PC-9 (cell line): ENCODE measurements around the gene REXO5. TPM values are rescaled to one million over a fixed set of nuclear protein-coding genes. Genes with fewer than 3 reads are reported as not detected.

Experiments
- BruUV-seq: library from RNA; stranded (reverse); fragments of 400-500 nt; replicated peaks from 2 replicates; lab custom pipeline; 2021; lab: Mats Ljungman, UMichigan
- CTCF ChIA-PET: fragments of 300-600 bp; sonication (Branson Sonifier 250); formaldehyde crosslinking; loops from one replicate; lab custom pipeline; 2022; ENCODE audit warnings: antibody characterized with exemption; lab: Charles Lee
- POLR2A ChIA-PET: fragments of 300-600 bp; sonication (Branson Sonifier 250); formaldehyde crosslinking; loops from one replicate; lab custom pipeline; 2022; ENCODE audit warnings: antibody characterized with exemption; ENCODE audit not compliant: unreplicated experiment; lab: Charles Lee
- DNase-seq, 2 experiments: peaks; one replicate each; pipeline versions ENCODE4 v3.0.0 to v3.0.0-alpha.2; 2015 to 2022; ENCODE audit warnings: mixed read lengths in 1 of 2
- H2AFZ ChIP-seq: fragments of 200-600 bp; sonication (generic); 2 replicates; pipeline ENCODE4 v1.8.1; 2017; ENCODE audit warnings: antibody characterized with exemption
- H3F3A ChIP-seq: fragments of 200-600 bp; sonication (generic); 2 replicates; pipeline ENCODE4 v1.8.1; 2017; ENCODE audit warnings: antibody characterized with exemption, mild to moderate bottlenecking, low read depth; ENCODE audit not compliant: insufficient read depth
- H3K27ac ChIP-seq: fragments of 200-600 bp; sonication (generic); 2 replicates; pipeline ENCODE4 v1.6.1; 2016; ENCODE audit warnings: mixed run types
- H3K27me3 ChIP-seq: fragments of 200-600 bp; sonication (generic); 2 replicates; pipeline ENCODE4 v1.6.1; 2016; ENCODE audit warnings: low read depth, mixed run types; ENCODE audit not compliant: insufficient read depth
- H3K36me3 ChIP-seq: fragments of 200-600 bp; sonication (generic); 2 replicates; pipeline ENCODE4 v1.6.1; 2016; ENCODE audit warnings: low read depth, mixed run types
- H3K4me1 ChIP-seq: fragments of 200-600 bp; sonication (generic); replicated peaks from 2 replicates; pipeline ENCODE4 v1.6.1; 2016; ENCODE audit warnings: mixed run types; ENCODE audit not compliant: insufficient read depth
- H3K4me2 ChIP-seq: fragments of 200-600 bp; sonication (generic); 2 replicates; pipeline ENCODE4 v1.6.1; 2017; ENCODE audit warnings: mixed run types
- H3K4me3 ChIP-seq: fragments of 200-600 bp; sonication (generic); 2 replicates; pipeline ENCODE4 v1.6.1; 2016; ENCODE audit warnings: mixed run types
- H3K79me2 ChIP-seq: fragments of 200-600 bp; sonication (generic); 2 replicates; pipeline ENCODE4 v1.6.1; 2017; ENCODE audit warnings: low read depth, mixed run types
- H3K9me2 ChIP-seq: fragments of 200-600 bp; sonication (generic); 2 replicates; pipeline ENCODE4 v1.8.1; 2017; ENCODE audit warnings: mild to moderate bottlenecking; ENCODE audit not compliant: insufficient read depth
- H3K9me3 ChIP-seq: fragments of 200-600 bp; sonication (generic); 2 replicates; pipeline ENCODE4 v1.8.1; 2016; ENCODE audit warnings: low read depth; ENCODE audit not compliant: insufficient read depth
- H4K20me1 ChIP-seq: fragments of 200-600 bp; sonication (generic); 2 replicates; pipeline ENCODE4 v1.8.1; 2017; ENCODE audit not compliant: insufficient read depth
- EZH2 ChIP-seq: fragments of 200-600 bp; sonication (generic); IDR thresholded peaks from 2 replicates; pipeline ENCODE4 v1.8.0; 2017; ENCODE audit warnings: antibody characterized with exemption, low read depth
- intact Hi-C: fragments of 100-400 bp; cut with micrococcal nuclease; formaldehyde crosslinking; loops from one replicate; pipeline ENCODE4 v1.10.0; 2022; ENCODE audit not compliant: unreplicated experiment
- total RNA-seq: library from RNA; stranded (reverse); gene quantifications from 2 replicates; pipeline ENCODE4 v1.2.3, GENCODE V29; 2021
- TF ChIP-seq, protein P1 (sequence below): fragments of 200-600 bp; sonication (generic); conservative IDR thresholded peaks from 2 replicates; pipeline ENCODE4 v1.6.1; 2017; ENCODE audit warnings: mixed run types, antibody characterized with exemption, mild to moderate bottlenecking, moderate library complexity

The REXO5 gene
- total RNA-seq, 1 experiment from 2014 or later = 13.2 TPM

- Histone ChIP-seq H3K4me3 (peak overlapping the region; percentile 77; the same call in 1 of the 2 replicates), H3K4me1 (peaks cover 10% of the 10 kb centered on the region; the same call in 1 of the 2 replicates), H3K4me2 (peak overlapping the region; percentile 91), H4K20me1 (no peaks in the 10 kb centered on the region), H3K9me2 (no peaks in the 10 kb centered on the region), H2AFZ (peak overlapping the region; percentile 97; the same call in 1 of the 2 replicates), H3K27ac (no peak overlapping the region), H3K9me3 (no peaks in the 10 kb centered on the region), H3F3A (peaks cover 21% of the 10 kb centered on the region), H3K79me2 (peaks cover 14% of the 10 kb centered on the region), H3K36me3 (no peaks in the 10 kb centered on the region), H3K27me3 (no peaks in the 10 kb centered on the region)
- no peak for TF ChIP-seq EZH2
- TF ChIP-seq, protein P1, sequence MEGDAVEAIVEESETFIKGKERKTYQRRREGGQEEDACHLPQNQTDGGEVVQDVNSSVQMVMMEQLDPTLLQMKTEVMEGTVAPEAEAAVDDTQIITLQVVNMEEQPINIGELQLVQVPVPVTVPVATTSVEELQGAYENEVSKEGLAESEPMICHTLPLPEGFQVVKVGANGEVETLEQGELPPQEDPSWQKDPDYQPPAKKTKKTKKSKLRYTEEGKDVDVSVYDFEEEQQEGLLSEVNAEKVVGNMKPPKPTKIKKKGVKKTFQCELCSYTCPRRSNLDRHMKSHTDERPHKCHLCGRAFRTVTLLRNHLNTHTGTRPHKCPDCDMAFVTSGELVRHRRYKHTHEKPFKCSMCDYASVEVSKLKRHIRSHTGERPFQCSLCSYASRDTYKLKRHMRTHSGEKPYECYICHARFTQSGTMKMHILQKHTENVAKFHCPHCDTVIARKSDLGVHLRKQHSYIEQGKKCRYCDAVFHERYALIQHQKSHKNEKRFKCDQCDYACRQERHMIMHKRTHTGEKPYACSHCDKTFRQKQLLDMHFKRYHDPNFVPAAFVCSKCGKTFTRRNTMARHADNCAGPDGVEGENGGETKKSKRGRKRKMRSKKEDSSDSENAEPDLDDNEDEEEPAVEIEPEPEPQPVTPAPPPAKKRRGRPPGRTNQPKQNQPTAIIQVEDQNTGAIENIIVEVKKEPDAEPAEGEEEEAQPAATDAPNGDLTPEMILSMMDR = no peak
- POLR2A ChIA-PET = no interaction called here
- DNase-seq = no peak
- intact Hi-C loops = loop anchor here (2.0 kb wide), 2 partner anchors 351 to 493 kb away; partner anchors contain the start of gene LDAF1
- CTCF ChIA-PET = no interaction called here
- BruUV-seq = no TSS peak
Observed at GRCh38 chr16:20807862-20808261, 1.5 kb downstream of the REXO5 start.

GRCh38 chr16:20811889-20812439 lies 5.6 kb downstream of the REXO5 start:
- Histone ChIP-seq H2AFZ (no peak overlapping the region), H3K9me3 (no peaks in the 10 kb centered on the region), H3K36me3 (no peaks in the 10 kb centered on the region), H3K27ac (no peak overlapping the region), H3K4me1 (peaks cover 10% of the 10 kb centered on the region; the same call in 1 of the 2 replicates), H3K27me3 (no peaks in the 10 kb centered on the region), H4K20me1 (no peaks in the 10 kb centered on the region), H3K4me2 (no peak overlapping the region), H3K79me2 (peaks cover 12% of the 10 kb centered on the region), H3K9me2 (no peaks in the 10 kb centered on the region), H3K4me3 (no peak overlapping the region), H3F3A (peaks cover 9% of the 10 kb centered on the region)
- DNase-seq = no peak
- TF ChIP-seq EZH2 = no peak
- TF ChIP-seq, protein P1 = no peak
- ChIA-PET POLR2A (no interaction called here), CTCF (no interaction called here)
- no TSS peak for BruUV-seq
- intact Hi-C loops = no loop called here

- Histone ChIP-seq H3K27me3 (no peaks in the 10 kb centered on the region), H3K4me2 (no peak overlapping the region), H3F3A (peaks cover 4% of the 10 kb centered on the region), H3K4me3 (no peak overlapping the region), H4K20me1 (no peaks in the 10 kb centered on the region), H2AFZ (no peak overlapping the region), H3K4me1 (peaks cover 7% of the 10 kb centered on the region; the same call in 1 of the 2 replicates), H3K79me2 (peaks cover 8% of the 10 kb centered on the region; the same call in 1 of the 2 replicates), H3K36me3 (no peaks in the 10 kb centered on the region), H3K27ac (no peak overlapping the region), H3K9me2 (no peaks in the 10 kb centered on the region), H3K9me3 (no peaks in the 10 kb centered on the region)
- POLR2A ChIA-PET = no interaction called here
- no TSS peak for BruUV-seq
- no peak for DNase-seq
- intact Hi-C loops = no loop called here
- CTCF ChIA-PET = no interaction called here
- TF ChIP-seq, protein P1 = no peak
Observed at GRCh38 chr16:20812510-20812909, 6.2 kb downstream of the REXO5 start.
